SK-N-SH treated with all-trans-retinoic acid at 6 μM for 48 hours (cell line): Measurements from ENCODE around the gene AADAC.

ENCODE experiments used
- ATAC-seq: fragments of 200-7000 bp; cut with Tn5 transposase; 3 replicates; pipeline ENCODE4 v1.9.1; 2020; ENCODE audit warnings: mild to moderate bottlenecking, moderate library complexity
- ARNTL ChIP-seq: fragments of 450-650 bp; formaldehyde crosslinking; IDR thresholded peaks from 2 replicates; pipeline ENCODE4 v1.5.0; 2020; ENCODE audit warnings: low read depth, mild to moderate bottlenecking, moderate library complexity, borderline replicate concordance
- BACH2 ChIP-seq: fragments of 250-450 bp; sonication (Bioruptor Pico); IDR thresholded peaks from 2 replicates; pipeline ENCODE4 v1.9.0; 2021; ENCODE audit warnings: mild to moderate bottlenecking, borderline replicate concordance
- CSDC2 ChIP-seq: fragments of 250-450 bp; sonication (Bioruptor Pico); IDR thresholded peaks from 2 replicates; pipeline ENCODE4 v1.5.0; 2020; ENCODE audit warnings: mild to moderate bottlenecking, moderate library complexity
- CSRNP3 ChIP-seq: fragments of 250-450 bp; sonication (Bioruptor Pico); IDR thresholded peaks from 2 replicates; pipeline ENCODE4 v1.5.1; 2021; ENCODE audit warnings: mild to moderate bottlenecking, moderate library complexity
- ESRRG ChIP-seq: fragments of 250-450 bp; sonication (Bioruptor Pico); IDR thresholded peaks from 2 replicates; pipeline ENCODE4 v1.6.1; 2021; ENCODE audit warnings: mild to moderate bottlenecking
- GLIS3 ChIP-seq: fragments of 250-450 bp; sonication (Bioruptor Pico); IDR thresholded peaks from 2 replicates; pipeline ENCODE4 v1.5.0; 2020; ENCODE audit warnings: mild to moderate bottlenecking, moderate library complexity
- ISL1 ChIP-seq: fragments of 250-450 bp; sonication (Bioruptor Pico); IDR thresholded peaks from 2 replicates; pipeline ENCODE4 v2.1.2; 2022; ENCODE audit warnings: mild to moderate bottlenecking, moderate library complexity
- OSR1 ChIP-seq: fragments of 250-450 bp; sonication (Bioruptor Pico); IDR thresholded peaks from 2 replicates; pipeline ENCODE4 v1.8.0; 2022; ENCODE audit warnings: moderate library complexity, mild to moderate bottlenecking, inconsistent platforms
- PPARA ChIP-seq: fragments of 250-450 bp; sonication (Bioruptor Pico); IDR thresholded peaks from 2 replicates; pipeline ENCODE4 v1.5.0; 2020; ENCODE audit warnings: mild to moderate bottlenecking, borderline replicate concordance
- RARB ChIP-seq: fragments of 250-450 bp; sonication (Bioruptor Pico); IDR thresholded peaks from 2 replicates; pipeline ENCODE4 v1.8.0; 2021; ENCODE audit warnings: mild to moderate bottlenecking, moderate library complexity
- SNAI2 ChIP-seq: fragments of 250-450 bp; sonication (Bioruptor Pico); IDR thresholded peaks from 2 replicates; pipeline ENCODE4 v1.5.0; 2020; ENCODE audit warnings: mild to moderate bottlenecking, moderate library complexity
- TCF4 ChIP-seq: fragments of 250-450 bp; sonication (Bioruptor Pico); IDR thresholded peaks from 2 replicates; pipeline ENCODE4 v1.8.0; 2021; ENCODE audit warnings: mild to moderate bottlenecking, moderate library complexity, borderline replicate concordance
- ZC3H10 ChIP-seq: fragments of 250-450 bp; sonication (Bioruptor Pico); IDR thresholded peaks from 2 replicates; pipeline ENCODE4 v1.5.1; 2021; ENCODE audit warnings: mild to moderate bottlenecking, moderate library complexity
- ZFP3 ChIP-seq: fragments of 250-450 bp; sonication (Bioruptor Pico); IDR thresholded peaks from 2 replicates; pipeline ENCODE4 v1.5.0; 2020; ENCODE audit warnings: mild to moderate bottlenecking, moderate library complexity
- ZNF565 ChIP-seq: fragments of 450-650 bp; formaldehyde crosslinking; conservative IDR thresholded peaks from 2 replicates; pipeline ENCODE4 v1.5.0; 2020; ENCODE audit warnings: low read depth, mild to moderate bottlenecking, moderate library complexity
- ZNF8 ChIP-seq: fragments of 450-650 bp; formaldehyde crosslinking; IDR thresholded peaks from 2 replicates; pipeline ENCODE4 v1.5.0; 2020; ENCODE audit warnings: mild to moderate bottlenecking, moderate library complexity
- TF ChIP-seq, protein P1 (sequence below): fragments of 250-450 bp; sonication (Bioruptor Pico); IDR thresholded peaks from 2 replicates; pipeline ENCODE4 v1.5.1; 2020; ENCODE audit warnings: low read depth, mild to moderate bottlenecking, moderate library complexity
- TF ChIP-seq, protein P2 (sequence below): fragments of 250-450 bp; sonication (Bioruptor Pico); IDR thresholded peaks from 2 replicates; pipeline ENCODE4 v1.5.0; 2020; ENCODE audit warnings: mild to moderate bottlenecking, moderate library complexity

Gene AADAC

GRCh38 chr3:151827816-151828215, 13.9 kb downstream of the AADAC start:
- ATAC-seq = no peak
- TF ChIP-seq CSRNP3 (CRISPR knock-in tag) (no peak), ISL1 (CRISPR knock-in tag) (no peak), CSDC2 (CRISPR knock-in tag) (no peak), PPARA (CRISPR knock-in tag) (no peak), ZFP3 (CRISPR knock-in tag) (no peak), RARB (no peak)
- TF ChIP-seq, protein P1, sequence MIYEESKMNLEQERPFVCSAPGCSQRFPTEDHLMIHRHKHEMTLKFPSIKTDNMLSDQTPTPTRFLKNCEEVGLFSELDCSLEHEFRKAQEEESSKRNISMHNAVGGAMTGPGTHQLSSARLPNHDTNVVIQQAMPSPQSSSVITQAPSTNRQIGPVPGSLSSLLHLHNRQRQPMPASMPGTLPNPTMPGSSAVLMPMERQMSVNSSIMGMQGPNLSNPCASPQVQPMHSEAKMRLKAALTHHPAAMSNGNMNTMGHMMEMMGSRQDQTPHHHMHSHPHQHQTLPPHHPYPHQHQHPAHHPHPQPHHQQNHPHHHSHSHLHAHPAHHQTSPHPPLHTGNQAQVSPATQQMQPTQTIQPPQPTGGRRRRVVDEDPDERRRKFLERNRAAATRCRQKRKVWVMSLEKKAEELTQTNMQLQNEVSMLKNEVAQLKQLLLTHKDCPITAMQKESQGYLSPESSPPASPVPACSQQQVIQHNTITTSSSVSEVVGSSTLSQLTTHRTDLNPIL (CRISPR knock-in tag) = no peak

DNA sequence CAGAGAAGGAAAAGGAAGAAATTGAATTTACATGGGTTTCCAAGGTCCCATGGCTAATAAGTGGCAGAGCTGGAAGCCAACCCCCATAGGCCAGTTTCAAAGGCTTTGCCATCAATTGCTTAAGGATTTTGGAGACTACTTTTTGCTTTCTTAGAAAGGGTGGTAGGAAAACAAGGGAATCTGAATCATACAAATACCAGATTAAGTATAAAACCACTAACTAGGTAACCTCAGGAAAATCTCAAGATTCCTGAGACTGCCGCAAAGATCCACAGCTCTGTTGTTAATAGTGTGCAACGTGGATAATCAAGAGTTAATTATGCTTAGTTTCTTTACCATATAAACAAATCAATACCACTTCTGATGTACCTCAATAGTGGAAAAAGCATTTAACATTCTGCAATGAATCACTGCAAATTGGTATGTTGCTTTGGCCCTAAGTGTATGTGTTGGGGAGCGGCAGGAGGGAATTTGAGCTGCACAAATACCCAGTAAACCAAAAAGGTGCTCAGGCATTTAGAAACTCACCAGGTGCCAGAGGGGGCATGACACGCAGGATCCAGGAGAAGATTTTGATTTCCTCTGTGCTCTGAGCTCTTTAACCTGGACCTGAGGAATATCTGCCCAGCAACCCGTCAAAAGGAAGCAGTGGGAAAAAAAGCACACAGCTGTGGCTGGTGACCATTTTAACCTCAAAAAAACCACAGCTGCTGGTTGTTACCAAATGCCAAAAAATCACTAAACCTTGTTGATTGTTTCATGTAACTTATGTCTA, 22.0 kb downstream of the AADAC start:
- TF ChIP-seq ARNTL (CRISPR knock-in tag) (no peak), GLIS3 (no peak), RARB (no peak), ISL1 (CRISPR knock-in tag) (no peak), CSDC2 (CRISPR knock-in tag) (no peak), BACH2 (CRISPR knock-in tag) (no peak), ESRRG (no peak), ZNF565 (CRISPR knock-in tag) (no peak), CSRNP3 (CRISPR knock-in tag) (no peak)
- TF ChIP-seq, protein P1 (CRISPR knock-in tag) = no peak
- TF ChIP-seq, protein P2, sequence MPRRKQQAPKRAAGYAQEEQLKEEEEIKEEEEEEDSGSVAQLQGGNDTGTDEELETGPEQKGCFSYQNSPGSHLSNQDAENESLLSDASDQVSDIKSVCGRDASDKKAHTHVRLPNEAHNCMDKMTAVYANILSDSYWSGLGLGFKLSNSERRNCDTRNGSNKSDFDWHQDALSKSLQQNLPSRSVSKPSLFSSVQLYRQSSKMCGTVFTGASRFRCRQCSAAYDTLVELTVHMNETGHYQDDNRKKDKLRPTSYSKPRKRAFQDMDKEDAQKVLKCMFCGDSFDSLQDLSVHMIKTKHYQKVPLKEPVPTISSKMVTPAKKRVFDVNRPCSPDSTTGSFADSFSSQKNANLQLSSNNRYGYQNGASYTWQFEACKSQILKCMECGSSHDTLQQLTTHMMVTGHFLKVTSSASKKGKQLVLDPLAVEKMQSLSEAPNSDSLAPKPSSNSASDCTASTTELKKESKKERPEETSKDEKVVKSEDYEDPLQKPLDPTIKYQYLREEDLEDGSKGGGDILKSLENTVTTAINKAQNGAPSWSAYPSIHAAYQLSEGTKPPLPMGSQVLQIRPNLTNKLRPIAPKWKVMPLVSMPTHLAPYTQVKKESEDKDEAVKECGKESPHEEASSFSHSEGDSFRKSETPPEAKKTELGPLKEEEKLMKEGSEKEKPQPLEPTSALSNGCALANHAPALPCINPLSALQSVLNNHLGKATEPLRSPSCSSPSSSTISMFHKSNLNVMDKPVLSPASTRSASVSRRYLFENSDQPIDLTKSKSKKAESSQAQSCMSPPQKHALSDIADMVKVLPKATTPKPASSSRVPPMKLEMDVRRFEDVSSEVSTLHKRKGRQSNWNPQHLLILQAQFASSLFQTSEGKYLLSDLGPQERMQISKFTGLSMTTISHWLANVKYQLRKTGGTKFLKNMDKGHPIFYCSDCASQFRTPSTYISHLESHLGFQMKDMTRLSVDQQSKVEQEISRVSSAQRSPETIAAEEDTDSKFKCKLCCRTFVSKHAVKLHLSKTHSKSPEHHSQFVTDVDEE (CRISPR knock-in tag) = no peak
- 0 out of 3 replicates have a peak, but pooled peaks have one; percentile 9 for ATAC-seq

GRCh38 chr3:151837057-151837456, 23.1 kb downstream of the AADAC start:
- peak; percentile 75 for ATAC-seq
- no peak for TF ChIP-seq ZC3H10 (CRISPR knock-in tag)
- TF ChIP-seq OSR1 (CRISPR knock-in tag) = no peak
- TF ChIP-seq TCF4 (CRISPR knock-in tag) = no peak
- no peak for TF ChIP-seq ISL1 (CRISPR knock-in tag)
- TF ChIP-seq, protein P1 (CRISPR knock-in tag) = no peak
- TF ChIP-seq ZNF8 (CRISPR knock-in tag) = no peak
- no peak for TF ChIP-seq ESRRG
- no peak for TF ChIP-seq CSDC2 (CRISPR knock-in tag)
- no peak for TF ChIP-seq CSRNP3 (CRISPR knock-in tag)
- TF ChIP-seq ZNF565 (CRISPR knock-in tag) = no peak
- no peak for TF ChIP-seq PPARA (CRISPR knock-in tag)
- no peak for TF ChIP-seq GLIS3
- no peak for TF ChIP-seq SNAI2 (CRISPR knock-in tag)
- TF ChIP-seq BACH2 (CRISPR knock-in tag) = no peak
